A549 (cell line): ENCODE data around the gene ZNF576. TPM values are rescaled to one million over a fixed set of nuclear protein-coding genes. Genes with fewer than 3 reads are reported as not detected.

ENCODE experiments used
- ATAC-seq, 2 experiments: fragments of 200-7000 bp in 1 of 2; fragments of >200 bp in 1 of 2; cut with Nextera tagmentation in 1 of 2; cut with Tn5 transposase in 1 of 2; 3 replicates each; pipeline versions ENCODE4 v1.8.0 to v1.9.1; 2018 to 2020; ENCODE audit warnings: mild to moderate bottlenecking in 1 of 2, moderate library complexity in 1 of 2
- CTCF ChIA-PET: fragments of 300-600 bp; sonication (Branson Sonifier 250); formaldehyde crosslinking; extraction: SDS; loops from one replicate; lab custom pipeline; 2021; ENCODE audit warnings: antibody characterized with exemption, inconsistent platforms; lab: Yijun Ruan, JAX
- POLR2A ChIA-PET: fragments of 350-600 bp; formaldehyde crosslinking; extraction: SDS; loops from one replicate; lab custom pipeline; 2021; ENCODE audit warnings: antibody characterized with exemption, inconsistent platforms; lab: Yijun Ruan, JAX
- DNase-seq, 2 experiments: peaks; one replicate each; pipeline versions ENCODE4 v3.0.0 to v3.0.0-alpha.2; 2011 to 2016; ENCODE audit warnings: low read depth in 1 of 2, low spot score in 1 of 2
- FAIRE-seq: peaks from 2 replicates; lab custom pipeline; 2011; peaks lifted over from hg19 to GRCh38; lab: Jason Lieb, UNC
- H3K27ac ChIP-seq, 2 experiments: fragments of >200 bp; sonication (Bioruptor Twin); formaldehyde crosslinking; 3 replicates each; pipeline ENCODE4 v1.5.1; 2016 to 2017
- H3K4me1 ChIP-seq: fragments of >200 bp; sonication (Bioruptor Twin); formaldehyde crosslinking; 3 replicates; pipeline ENCODE4 v1.6.1; 2016
- H3K4me2 ChIP-seq: fragments of >200 bp; sonication (Bioruptor Twin); formaldehyde crosslinking; 3 replicates; pipeline ENCODE4 v1.6.1; 2016
- H3K4me3 ChIP-seq: fragments of >200 bp; sonication (Bioruptor Twin); formaldehyde crosslinking; 3 replicates; pipeline ENCODE4 v1.5.1; 2016
- H3K9me3 ChIP-seq: fragments of >200 bp; sonication (Bioruptor Twin); formaldehyde crosslinking; 3 replicates; pipeline ENCODE4 v1.6.1; 2016
- CEBPB ChIP-seq, 2 experiments: fragments of >200 bp in 1 of 2; sonication (Bioruptor Twin) in 1 of 2; formaldehyde crosslinking in 1 of 2; IDR thresholded peaks; 2 replicates each; pipeline ENCODE4 v1.6.1; 2012 to 2016
- EHMT2 ChIP-seq: fragments of 200-600 bp; sonication (generic); IDR thresholded peaks from 2 replicates; pipeline ENCODE4 v1.6.1; 2016; ENCODE audit warnings: antibody characterized with exemption, low read depth, mild to moderate bottlenecking, moderate library complexity
- ESRRA ChIP-seq: fragments of 150-350 bp; IDR thresholded peaks from 2 replicates; pipeline ENCODE4 v1.6.1; 2014; ENCODE audit warnings: mild to moderate bottlenecking, low read length, borderline replicate concordance
- HOXB13 ChIP-seq: fragments of 250-450 bp; sonication (Bioruptor Pico); IDR thresholded peaks from 2 replicates; pipeline ENCODE4 v1.5.0; 2020; ENCODE audit warnings: low read depth, mild to moderate bottlenecking, moderate library complexity
- JUNB ChIP-seq: fragments of >200 bp; sonication (Bioruptor Twin); formaldehyde crosslinking; IDR thresholded peaks from 2 replicates; pipeline ENCODE4 v1.6.1; 2016
- MAFK ChIP-seq: fragments of 450-650 bp; IDR thresholded peaks from 2 replicates; pipeline ENCODE4 v1.6.1; 2014; ENCODE audit not compliant: partially characterized antibody
- NFE2L2 ChIP-seq: fragments of 150-350 bp; conservative IDR thresholded peaks from 2 replicates; pipeline ENCODE4 v1.6.1; 2014; ENCODE audit warnings: low read length
- POLR2AphosphoS2 ChIP-seq: conservative IDR thresholded peaks from 2 replicates; pipeline ENCODE4 v1.6.1; 2012; ENCODE audit warnings: low read length, improper control_type of control experiment, inconsistent platforms
- RARB ChIP-seq: fragments of 250-450 bp; sonication (Bioruptor Pico); IDR thresholded peaks from 2 replicates; pipeline ENCODE4 v1.8.0; 2021; ENCODE audit warnings: mild to moderate bottlenecking, moderate library complexity
- RCOR1 ChIP-seq: fragments of 150-350 bp; IDR thresholded peaks from 2 replicates; pipeline ENCODE4 v1.6.1; 2014; ENCODE audit warnings: antibody characterized with exemption, low read length, low read depth
- SREBF2 ChIP-seq: fragments of 450-650 bp; IDR thresholded peaks from 2 replicates; pipeline ENCODE4 v1.6.1; 2014; ENCODE audit warnings: mild to moderate bottlenecking, moderate library complexity
- TFCP2L1 ChIP-seq: fragments of 250-450 bp; sonication (Bioruptor Pico); IDR thresholded peaks from 2 replicates; pipeline ENCODE4 v1.5.0; 2021; ENCODE audit warnings: mild to moderate bottlenecking
- ZNF302 ChIP-seq: fragments of 250-450 bp; sonication (Bioruptor Pico); IDR thresholded peaks from 2 replicates; pipeline ENCODE4 v1.9.0; 2021; ENCODE audit warnings: inconsistent platforms, mild to moderate bottlenecking, moderate library complexity
- ZSCAN20 ChIP-seq: fragments of 250-450 bp; sonication (Bioruptor Pico); IDR thresholded peaks from 2 replicates; pipeline ENCODE4 v1.8.0; 2022; ENCODE audit warnings: mild to moderate bottlenecking, moderate library complexity
- WGBS: methylation state at CpG from one replicate; pipeline ENCODE4 v1.1.6; 2017; ENCODE audit errors: missing lambda C conversion rate; 5-methylcytosine and 5-hydroxymethylcytosine counted together
- polyA plus RNA-seq, 4 experiments: library from polyadenylated mRNA; depleted of rRNA in 3 of 4; stranded (reverse); fragments of >200 nt; fragmentation: RNase III in 1 of 4; extraction: RNeasy Plus Mini Kit Qiagen cat#74134 plus additional on column Dnase treatment in 1 of 4; gene quantifications; 2 replicates in 3 of 4; 3 replicates in 1 of 4; pipeline ENCODE4 v1.2.3, GENCODE V29; 2011 to 2017
- TF ChIP-seq, protein P1 (sequence below): fragments of 250-450 bp; sonication (Bioruptor Pico); IDR thresholded peaks from 2 replicates; pipeline ENCODE4 v1.5.0; 2021; ENCODE audit warnings: mild to moderate bottlenecking, moderate library complexity, borderline replicate concordance
- TF ChIP-seq, protein P2 (sequence below): fragments of >200 bp; sonication (Bioruptor Twin); formaldehyde crosslinking; IDR thresholded peaks from 3 replicates; pipeline ENCODE4 v1.5.1; 2016
- TF ChIP-seq, protein P3 (sequence below): IDR thresholded peaks from 2 replicates; pipeline ENCODE4 v1.6.1; 2012
- TF ChIP-seq, protein P4 (sequence below): fragments of 250-450 bp; sonication (Bioruptor Pico); IDR thresholded peaks from 2 replicates; pipeline ENCODE4 v1.5.0; 2020; ENCODE audit warnings: low read depth, mild to moderate bottlenecking, moderate library complexity
- TF ChIP-seq, protein P5 (sequence below): fragments of 200-600 bp; sonication (generic); IDR thresholded peaks from 2 replicates; pipeline ENCODE4 v1.6.1; 2016; ENCODE audit warnings: antibody characterized with exemption, mild to moderate bottlenecking, moderate library complexity
- TF ChIP-seq, protein P6 (sequence below): fragments of >200 bp; sonication (Bioruptor Twin); formaldehyde crosslinking; IDR thresholded peaks from 2 replicates; pipeline ENCODE4 v1.6.1; 2016

Gene ZNF576
- polyA plus RNA-seq, 2 of the 4 experiments (the other 2 are of a cell fraction) = 10.6 to 16.5 TPM

DNA sequence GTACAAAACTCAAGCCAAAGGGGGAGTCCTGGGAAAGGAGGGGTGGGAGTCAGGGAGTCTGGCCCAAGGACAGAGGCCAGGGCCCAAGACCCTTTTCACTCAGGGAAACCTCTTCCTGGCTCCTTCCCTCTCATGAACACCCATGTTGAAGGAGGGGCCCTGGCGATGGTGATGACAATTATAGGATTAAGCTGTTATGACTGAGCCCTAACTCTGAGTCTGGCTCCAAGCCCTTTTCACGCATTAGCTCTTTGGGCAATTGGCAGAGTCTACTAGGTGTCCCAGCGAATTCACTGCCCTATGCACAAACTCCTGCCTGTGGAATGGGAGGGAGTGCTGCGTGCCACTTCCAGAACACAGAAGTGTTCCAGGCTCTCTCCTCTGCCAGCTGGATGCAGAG is 42.7 kb upstream of the ZNF576 start:
- ChIA-PET POLR2A (no interaction called here), CTCF (interaction anchor here (0.5 to 8.9 kb wide), 14 partner anchors 15 to 493 kb away, joined by 3 to 167 read pairs (median 10); partner anchors contain the start of genes IRGQ, PINLYP, XRCC1 and ZNF575)
- FAIRE-seq = no peak
- Histone ChIP-seq H3K4me2 (no peak overlapping the region), H3K9me3 (no peaks in the 10 kb centered on the region), H3K4me3 (no peak overlapping the region), H3K27ac (no peak overlapping the region), H3K4me1 (no peaks in the 10 kb centered on the region)
- no peak for ATAC-seq
- no peak for DNase-seq
- no peak for TF ChIP-seq ESRRA
- TF ChIP-seq JUNB = no peak
- no peak for TF ChIP-seq ZSCAN20 (CRISPR knock-in tag)
- no peak for TF ChIP-seq POLR2AphosphoS2
- TF ChIP-seq MAFK = no peak
- TF ChIP-seq, protein P1, sequence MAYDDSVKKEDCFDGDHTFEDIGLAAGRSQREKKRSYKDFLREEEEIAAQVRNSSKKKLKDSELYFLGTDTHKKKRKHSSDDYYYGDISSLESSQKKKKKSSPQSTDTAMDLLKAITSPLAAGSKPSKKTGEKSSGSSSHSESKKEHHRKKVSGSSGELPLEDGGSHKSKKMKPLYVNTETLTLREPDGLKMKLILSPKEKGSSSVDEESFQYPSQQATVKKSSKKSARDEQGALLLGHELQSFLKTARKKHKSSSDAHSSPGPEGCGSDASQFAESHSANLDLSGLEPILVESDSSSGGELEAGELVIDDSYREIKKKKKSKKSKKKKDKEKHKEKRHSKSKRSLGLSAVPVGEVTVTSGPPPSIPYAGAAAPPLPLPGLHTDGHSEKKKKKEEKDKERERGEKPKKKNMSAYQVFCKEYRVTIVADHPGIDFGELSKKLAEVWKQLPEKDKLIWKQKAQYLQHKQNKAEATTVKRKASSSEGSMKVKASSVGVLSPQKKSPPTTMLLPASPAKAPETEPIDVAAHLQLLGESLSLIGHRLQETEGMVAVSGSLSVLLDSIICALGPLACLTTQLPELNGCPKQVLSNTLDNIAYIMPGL (CRISPR knock-in tag) = no peak
- no peak for TF ChIP-seq RCOR1
- TF ChIP-seq, protein P2, sequence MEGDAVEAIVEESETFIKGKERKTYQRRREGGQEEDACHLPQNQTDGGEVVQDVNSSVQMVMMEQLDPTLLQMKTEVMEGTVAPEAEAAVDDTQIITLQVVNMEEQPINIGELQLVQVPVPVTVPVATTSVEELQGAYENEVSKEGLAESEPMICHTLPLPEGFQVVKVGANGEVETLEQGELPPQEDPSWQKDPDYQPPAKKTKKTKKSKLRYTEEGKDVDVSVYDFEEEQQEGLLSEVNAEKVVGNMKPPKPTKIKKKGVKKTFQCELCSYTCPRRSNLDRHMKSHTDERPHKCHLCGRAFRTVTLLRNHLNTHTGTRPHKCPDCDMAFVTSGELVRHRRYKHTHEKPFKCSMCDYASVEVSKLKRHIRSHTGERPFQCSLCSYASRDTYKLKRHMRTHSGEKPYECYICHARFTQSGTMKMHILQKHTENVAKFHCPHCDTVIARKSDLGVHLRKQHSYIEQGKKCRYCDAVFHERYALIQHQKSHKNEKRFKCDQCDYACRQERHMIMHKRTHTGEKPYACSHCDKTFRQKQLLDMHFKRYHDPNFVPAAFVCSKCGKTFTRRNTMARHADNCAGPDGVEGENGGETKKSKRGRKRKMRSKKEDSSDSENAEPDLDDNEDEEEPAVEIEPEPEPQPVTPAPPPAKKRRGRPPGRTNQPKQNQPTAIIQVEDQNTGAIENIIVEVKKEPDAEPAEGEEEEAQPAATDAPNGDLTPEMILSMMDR = no peak
- 91% methylated on average over 4 of the region's 4 CpGs for WGBS

DNA sequence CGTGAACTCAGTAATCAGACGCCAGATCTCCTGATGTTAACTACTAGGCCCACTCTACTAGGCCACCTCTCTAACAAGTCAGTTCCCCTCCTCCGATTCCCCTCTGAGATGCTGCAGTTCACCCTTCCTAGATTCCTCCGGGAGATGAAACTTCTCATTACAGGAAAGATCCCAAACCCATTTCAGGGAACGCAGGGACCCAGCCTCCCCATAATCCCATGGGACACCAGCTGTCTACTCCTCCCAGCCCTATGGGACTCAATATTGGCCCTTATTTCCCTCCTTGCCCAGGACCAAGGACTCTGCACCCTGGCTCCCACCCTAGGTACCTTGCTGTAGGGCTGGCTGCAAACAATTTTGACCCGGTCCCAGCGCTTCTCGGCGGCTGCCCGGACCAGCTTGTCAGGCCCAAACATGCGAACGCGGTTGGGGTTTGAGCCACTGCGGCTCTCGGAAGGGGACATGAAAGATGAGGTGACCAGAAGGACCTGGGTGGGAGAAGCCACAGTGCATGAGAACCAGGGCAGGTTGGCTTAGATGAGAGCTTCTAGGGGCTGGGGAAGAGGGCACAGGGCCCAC is 42.0 kb upstream of the ZNF576 start:
- no peak for FAIRE-seq
- Histone ChIP-seq H3K4me2 (no peak overlapping the region), H3K9me3 (no peaks in the 10 kb centered on the region), H3K4me1 (no peaks in the 10 kb centered on the region), H3K27ac (no peak overlapping the region), H3K4me3 (no peak overlapping the region)
- CTCF ChIA-PET = interaction anchor here (0.6 to 8.9 kb wide), 39 partner anchors 7 to 1094 kb away, joined by 3 to 167 read pairs (median 6); partner anchors contain the start of genes IRGQ, PINLYP, PLAUR and XRCC1
- DNase-seq = no peak
- 91% methylated on average over 15 of the region's 15 CpGs for WGBS
- TF ChIP-seq, protein P3, sequence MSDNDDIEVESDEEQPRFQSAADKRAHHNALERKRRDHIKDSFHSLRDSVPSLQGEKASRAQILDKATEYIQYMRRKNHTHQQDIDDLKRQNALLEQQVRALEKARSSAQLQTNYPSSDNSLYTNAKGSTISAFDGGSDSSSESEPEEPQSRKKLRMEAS = no peak
- TF ChIP-seq MAFK (no peak), TFCP2L1 (CRISPR knock-in tag) (no peak), RARB (CRISPR knock-in tag) (no peak), RCOR1 (no peak), POLR2AphosphoS2 (no peak), ZNF302 (CRISPR knock-in tag) (no peak), NFE2L2 (no peak), EHMT2 (no peak), ESRRA (no peak), HOXB13 (CRISPR knock-in tag) (no peak), SREBF2 (no peak), CEBPB (IDR thresholded peaks at IDR 0.05) (no peak)
- TF ChIP-seq, protein P4, sequence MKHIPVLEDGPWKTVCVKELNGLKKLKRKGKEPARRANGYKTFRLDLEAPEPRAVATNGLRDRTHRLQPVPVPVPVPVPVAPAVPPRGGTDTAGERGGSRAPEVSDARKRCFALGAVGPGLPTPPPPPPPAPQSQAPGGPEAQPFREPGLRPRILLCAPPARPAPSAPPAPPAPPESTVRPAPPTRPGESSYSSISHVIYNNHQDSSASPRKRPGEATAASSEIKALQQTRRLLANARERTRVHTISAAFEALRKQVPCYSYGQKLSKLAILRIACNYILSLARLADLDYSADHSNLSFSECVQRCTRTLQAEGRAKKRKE (CRISPR knock-in tag) = no peak
- TF ChIP-seq, protein P1 (CRISPR knock-in tag) = no peak
- TF ChIP-seq, protein P2 = no peak
- TF ChIP-seq, protein P5, sequence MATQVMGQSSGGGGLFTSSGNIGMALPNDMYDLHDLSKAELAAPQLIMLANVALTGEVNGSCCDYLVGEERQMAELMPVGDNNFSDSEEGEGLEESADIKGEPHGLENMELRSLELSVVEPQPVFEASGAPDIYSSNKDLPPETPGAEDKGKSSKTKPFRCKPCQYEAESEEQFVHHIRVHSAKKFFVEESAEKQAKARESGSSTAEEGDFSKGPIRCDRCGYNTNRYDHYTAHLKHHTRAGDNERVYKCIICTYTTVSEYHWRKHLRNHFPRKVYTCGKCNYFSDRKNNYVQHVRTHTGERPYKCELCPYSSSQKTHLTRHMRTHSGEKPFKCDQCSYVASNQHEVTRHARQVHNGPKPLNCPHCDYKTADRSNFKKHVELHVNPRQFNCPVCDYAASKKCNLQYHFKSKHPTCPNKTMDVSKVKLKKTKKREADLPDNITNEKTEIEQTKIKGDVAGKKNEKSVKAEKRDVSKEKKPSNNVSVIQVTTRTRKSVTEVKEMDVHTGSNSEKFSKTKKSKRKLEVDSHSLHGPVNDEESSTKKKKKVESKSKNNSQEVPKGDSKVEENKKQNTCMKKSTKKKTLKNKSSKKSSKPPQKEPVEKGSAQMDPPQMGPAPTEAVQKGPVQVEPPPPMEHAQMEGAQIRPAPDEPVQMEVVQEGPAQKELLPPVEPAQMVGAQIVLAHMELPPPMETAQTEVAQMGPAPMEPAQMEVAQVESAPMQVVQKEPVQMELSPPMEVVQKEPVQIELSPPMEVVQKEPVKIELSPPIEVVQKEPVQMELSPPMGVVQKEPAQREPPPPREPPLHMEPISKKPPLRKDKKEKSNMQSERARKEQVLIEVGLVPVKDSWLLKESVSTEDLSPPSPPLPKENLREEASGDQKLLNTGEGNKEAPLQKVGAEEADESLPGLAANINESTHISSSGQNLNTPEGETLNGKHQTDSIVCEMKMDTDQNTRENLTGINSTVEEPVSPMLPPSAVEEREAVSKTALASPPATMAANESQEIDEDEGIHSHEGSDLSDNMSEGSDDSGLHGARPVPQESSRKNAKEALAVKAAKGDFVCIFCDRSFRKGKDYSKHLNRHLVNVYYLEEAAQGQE = no peak
- TF ChIP-seq, protein P6, sequence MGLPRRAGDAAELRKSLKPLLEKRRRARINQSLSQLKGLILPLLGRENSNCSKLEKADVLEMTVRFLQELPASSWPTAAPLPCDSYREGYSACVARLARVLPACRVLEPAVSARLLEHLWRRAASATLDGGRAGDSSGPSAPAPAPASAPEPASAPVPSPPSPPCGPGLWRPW = no peak
- POLR2A ChIA-PET = interaction anchor here (1.4 kb wide), 1 partner anchor 21 kb away, joined by 5 read pairs; the partner anchor contains the start of gene ZNF575
- no peak for ATAC-seq
